PC-9 (cell line): ENCODE measurements around the gene TMEM139. TPM values are rescaled to one million over a fixed set of nuclear protein-coding genes. Genes with fewer than 3 reads are reported as not detected.

Source experiments
- BruUV-seq: library from RNA; stranded (reverse); fragments of 400-500 nt; replicated peaks from 2 replicates; lab custom pipeline; 2021; lab: Mats Ljungman, UMichigan
- CTCF ChIA-PET: fragments of 300-600 bp; sonication (Branson Sonifier 250); formaldehyde crosslinking; loops from one replicate; lab custom pipeline; 2022; ENCODE audit warnings: antibody characterized with exemption; lab: Charles Lee
- POLR2A ChIA-PET: fragments of 300-600 bp; sonication (Branson Sonifier 250); formaldehyde crosslinking; loops from one replicate; lab custom pipeline; 2022; ENCODE audit warnings: antibody characterized with exemption; ENCODE audit not compliant: unreplicated experiment; lab: Charles Lee
- DNase-seq, 2 experiments: peaks; one replicate each; pipeline versions ENCODE4 v3.0.0 to v3.0.0-alpha.2; 2015 to 2022; ENCODE audit warnings: mixed read lengths in 1 of 2
- H2AFZ ChIP-seq: fragments of 200-600 bp; sonication (generic); 2 replicates; pipeline ENCODE4 v1.8.1; 2017; ENCODE audit warnings: antibody characterized with exemption
- H3F3A ChIP-seq: fragments of 200-600 bp; sonication (generic); 2 replicates; pipeline ENCODE4 v1.8.1; 2017; ENCODE audit warnings: antibody characterized with exemption, mild to moderate bottlenecking, low read depth; ENCODE audit not compliant: insufficient read depth
- H3K27ac ChIP-seq: fragments of 200-600 bp; sonication (generic); 2 replicates; pipeline ENCODE4 v1.6.1; 2016; ENCODE audit warnings: mixed run types
- H3K27me3 ChIP-seq: fragments of 200-600 bp; sonication (generic); 2 replicates; pipeline ENCODE4 v1.6.1; 2016; ENCODE audit warnings: low read depth, mixed run types; ENCODE audit not compliant: insufficient read depth
- H3K36me3 ChIP-seq: fragments of 200-600 bp; sonication (generic); 2 replicates; pipeline ENCODE4 v1.6.1; 2016; ENCODE audit warnings: low read depth, mixed run types
- H3K4me1 ChIP-seq: fragments of 200-600 bp; sonication (generic); replicated peaks from 2 replicates; pipeline ENCODE4 v1.6.1; 2016; ENCODE audit warnings: mixed run types; ENCODE audit not compliant: insufficient read depth
- H3K4me2 ChIP-seq: fragments of 200-600 bp; sonication (generic); 2 replicates; pipeline ENCODE4 v1.6.1; 2017; ENCODE audit warnings: mixed run types
- H3K4me3 ChIP-seq: fragments of 200-600 bp; sonication (generic); 2 replicates; pipeline ENCODE4 v1.6.1; 2016; ENCODE audit warnings: mixed run types
- H3K79me2 ChIP-seq: fragments of 200-600 bp; sonication (generic); 2 replicates; pipeline ENCODE4 v1.6.1; 2017; ENCODE audit warnings: low read depth, mixed run types
- H3K9me2 ChIP-seq: fragments of 200-600 bp; sonication (generic); 2 replicates; pipeline ENCODE4 v1.8.1; 2017; ENCODE audit warnings: mild to moderate bottlenecking; ENCODE audit not compliant: insufficient read depth
- H3K9me3 ChIP-seq: fragments of 200-600 bp; sonication (generic); 2 replicates; pipeline ENCODE4 v1.8.1; 2016; ENCODE audit warnings: low read depth; ENCODE audit not compliant: insufficient read depth
- H4K20me1 ChIP-seq: fragments of 200-600 bp; sonication (generic); 2 replicates; pipeline ENCODE4 v1.8.1; 2017; ENCODE audit not compliant: insufficient read depth
- EZH2 ChIP-seq: fragments of 200-600 bp; sonication (generic); IDR thresholded peaks from 2 replicates; pipeline ENCODE4 v1.8.0; 2017; ENCODE audit warnings: antibody characterized with exemption, low read depth
- intact Hi-C: fragments of 100-400 bp; cut with micrococcal nuclease; formaldehyde crosslinking; loops from one replicate; pipeline ENCODE4 v1.10.0; 2022; ENCODE audit not compliant: unreplicated experiment
- total RNA-seq: library from RNA; stranded (reverse); gene quantifications from 2 replicates; pipeline ENCODE4 v1.2.3, GENCODE V29; 2021
- TF ChIP-seq, protein P1 (sequence below): fragments of 200-600 bp; sonication (generic); conservative IDR thresholded peaks from 2 replicates; pipeline ENCODE4 v1.6.1; 2017; ENCODE audit warnings: mixed run types, antibody characterized with exemption, mild to moderate bottlenecking, moderate library complexity

The TMEM139 gene
- total RNA-seq, 1 experiment from 2014 or later: 131 TPM

DNA sequence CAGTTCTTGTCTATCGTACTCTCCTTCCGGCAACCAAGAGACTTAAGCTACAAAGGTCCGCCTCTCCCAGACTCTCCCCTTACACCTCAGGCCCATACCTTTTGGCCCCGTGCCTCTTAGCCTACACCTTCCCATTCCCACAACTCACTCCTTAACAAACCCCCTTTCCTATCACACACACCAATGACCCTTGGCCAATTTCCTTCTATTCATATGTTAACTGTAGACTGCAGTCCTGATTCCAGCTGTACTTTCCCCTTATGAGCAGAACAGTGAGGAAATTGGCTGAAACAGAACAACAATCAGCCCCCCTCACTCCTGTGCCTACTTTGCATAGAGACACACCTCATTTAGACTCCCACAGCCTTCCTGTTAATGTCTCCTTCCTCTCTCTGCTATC lies 1.4 kb upstream of the TMEM139 start:
- Histone ChIP-seq H3K79me2 (peaks cover 23% of the 10 kb centered on the region), H3K27ac (no peak overlapping the region), H3K9me3 (no peaks in the 10 kb centered on the region; the same call in 1 of the 2 replicates), H2AFZ (no peak overlapping the region), H3K27me3 (no peaks in the 10 kb centered on the region), H3K4me1 (peaks cover 69% of the 10 kb centered on the region), H3K4me2 (no peak overlapping the region), H3F3A (peaks cover 59% of the 10 kb centered on the region), H4K20me1 (no peaks in the 10 kb centered on the region), H3K36me3 (peaks cover 19% of the 10 kb centered on the region), H3K4me3 (no peak overlapping the region), H3K9me2 (no peaks in the 10 kb centered on the region)
- ChIA-PET CTCF (interaction anchor here (0.7 kb wide), 1 partner anchor 36 kb away, joined by 3 read pairs; no protein-coding TSS in a partner anchor), POLR2A (no interaction called here)
- DNase-seq: no peak
- TF ChIP-seq, protein P1, sequence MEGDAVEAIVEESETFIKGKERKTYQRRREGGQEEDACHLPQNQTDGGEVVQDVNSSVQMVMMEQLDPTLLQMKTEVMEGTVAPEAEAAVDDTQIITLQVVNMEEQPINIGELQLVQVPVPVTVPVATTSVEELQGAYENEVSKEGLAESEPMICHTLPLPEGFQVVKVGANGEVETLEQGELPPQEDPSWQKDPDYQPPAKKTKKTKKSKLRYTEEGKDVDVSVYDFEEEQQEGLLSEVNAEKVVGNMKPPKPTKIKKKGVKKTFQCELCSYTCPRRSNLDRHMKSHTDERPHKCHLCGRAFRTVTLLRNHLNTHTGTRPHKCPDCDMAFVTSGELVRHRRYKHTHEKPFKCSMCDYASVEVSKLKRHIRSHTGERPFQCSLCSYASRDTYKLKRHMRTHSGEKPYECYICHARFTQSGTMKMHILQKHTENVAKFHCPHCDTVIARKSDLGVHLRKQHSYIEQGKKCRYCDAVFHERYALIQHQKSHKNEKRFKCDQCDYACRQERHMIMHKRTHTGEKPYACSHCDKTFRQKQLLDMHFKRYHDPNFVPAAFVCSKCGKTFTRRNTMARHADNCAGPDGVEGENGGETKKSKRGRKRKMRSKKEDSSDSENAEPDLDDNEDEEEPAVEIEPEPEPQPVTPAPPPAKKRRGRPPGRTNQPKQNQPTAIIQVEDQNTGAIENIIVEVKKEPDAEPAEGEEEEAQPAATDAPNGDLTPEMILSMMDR: no peak
- TF ChIP-seq EZH2: no peak
- intact Hi-C loops: no loop called here
- BruUV-seq: no TSS peak

DNA sequence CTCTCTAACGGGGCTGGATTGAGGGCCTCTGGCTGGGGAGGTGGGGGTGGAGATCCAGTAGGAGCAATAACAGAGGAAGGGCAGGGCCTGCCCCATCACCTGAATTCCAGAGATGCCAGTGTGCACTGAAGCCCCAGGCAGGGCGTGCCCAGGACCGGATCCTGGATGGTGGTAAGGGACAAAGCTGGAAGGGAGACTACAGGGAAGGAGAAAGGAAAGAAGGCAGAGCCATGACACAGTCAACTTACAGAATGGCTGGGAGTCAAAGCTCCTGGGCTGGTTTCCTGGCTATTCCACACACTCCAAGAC lies 666 bp downstream of the TMEM139 start:
- intact Hi-C loops: loop anchor here (1.0 kb wide), 2 partner anchors 22 to 37 kb away; partner anchors contain the start of gene GSTK1
- Histone ChIP-seq H3K9me2 (no peaks in the 10 kb centered on the region), H3K4me3 (peak overlapping the region; percentile 77), H3K27ac (peak overlapping the region; percentile 90), H3K79me2 (peaks cover 44% of the 10 kb centered on the region), H2AFZ (0 out of 2 replicates have a peak overlapping the region, but pooled peaks have one; percentile 58), H3K4me1 (peaks cover 62% of the 10 kb centered on the region), H3K4me2 (peak overlapping the region; percentile 91), H3K9me3 (no peaks in the 10 kb centered on the region; the same call in 1 of the 2 replicates), H3F3A (peaks cover 42% of the 10 kb centered on the region), H4K20me1 (no peaks in the 10 kb centered on the region), H3K27me3 (no peaks in the 10 kb centered on the region), H3K36me3 (peaks cover 23% of the 10 kb centered on the region)
- TF ChIP-seq, protein P1: no peak
- TF ChIP-seq EZH2: no peak
- ChIA-PET POLR2A (interaction anchor here (0.6 kb wide), 3 partner anchors 16 to 26 kb away, joined by 3 to 4 read pairs (median 3); partner anchors contain the start of gene GSTK1), CTCF (interaction anchor here (0.6 kb wide), 1 partner anchor 95 kb away, joined by 4 read pairs; no protein-coding TSS in a partner anchor)
- DNase-seq: peak; percentile 96
- BruUV-seq: no TSS peak

DNA sequence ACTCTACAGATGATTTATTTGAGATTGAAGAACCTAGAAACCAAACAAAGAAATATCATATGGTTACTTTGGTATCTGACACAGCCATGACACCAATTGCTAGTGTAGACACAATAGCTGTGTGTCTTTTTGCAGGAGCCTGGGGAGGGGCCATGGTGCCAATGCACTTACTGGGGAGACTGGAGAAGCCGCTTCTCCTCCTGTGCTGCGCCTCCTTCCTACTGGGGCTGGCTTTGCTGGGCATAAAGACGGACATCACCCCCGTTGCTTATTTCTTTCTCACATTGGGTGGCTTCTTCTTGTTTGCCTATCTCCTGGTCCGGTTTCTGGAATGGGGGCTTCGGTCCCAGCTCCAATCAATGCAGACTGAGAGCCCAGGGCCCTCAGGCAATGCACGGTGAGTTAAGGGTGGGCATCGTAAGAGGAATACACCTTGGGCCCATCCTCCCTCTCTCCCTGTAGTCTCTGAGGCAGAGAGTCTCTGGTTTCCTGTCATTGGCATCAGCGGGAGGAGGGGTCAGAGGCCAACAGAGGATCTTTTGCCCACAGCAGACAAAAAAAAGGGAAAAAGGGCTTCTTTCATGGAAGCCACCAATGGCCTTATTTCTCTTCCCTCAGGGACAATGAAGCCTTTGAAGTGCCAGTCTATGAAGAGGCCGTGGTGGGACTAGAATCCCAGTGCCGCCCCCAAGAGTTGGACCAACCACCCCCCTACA lies 1.2 kb downstream of the TMEM139 start:
- TF ChIP-seq EZH2: no peak
- TF ChIP-seq, protein P1: no peak
- intact Hi-C loops: loop anchor here (1.0 kb wide), 2 partner anchors 23 to 38 kb away; partner anchors contain the start of gene GSTK1
- no peaks in the 10 kb centered on the region for H3K9me2 ChIP-seq
- H2AFZ ChIP-seq: no peak overlapping the region
- peaks cover 63% of the 10 kb centered on the region for H3K4me1 ChIP-seq
- no peaks in the 10 kb centered on the region for H4K20me1 ChIP-seq
- CTCF ChIA-PET: interaction anchor here (0.6 kb wide), 1 partner anchor 94 kb away, joined by 4 read pairs; no protein-coding TSS in a partner anchor
- BruUV-seq: no TSS peak
- DNase-seq: no peak
- peaks cover 49% of the 10 kb centered on the region for H3K79me2 ChIP-seq
- peaks cover 38% of the 10 kb centered on the region for H3F3A ChIP-seq
- peaks cover 29% of the 10 kb centered on the region for H3K36me3 ChIP-seq
- H3K4me2 ChIP-seq: peak overlapping the region; percentile 91
- no peaks in the 10 kb centered on the region for H3K27me3 ChIP-seq
- peak overlapping the region; percentile 90 for H3K27ac ChIP-seq
- no peaks in the 10 kb centered on the region; the same call in 1 of the 2 replicates for H3K9me3 ChIP-seq
- peak overlapping the region; percentile 77 for H3K4me3 ChIP-seq
- POLR2A ChIA-PET: interaction anchor here (0.6 kb wide), 2 partner anchors 23 to 27 kb away, joined by 3 to 4 read pairs; partner anchors contain the start of gene GSTK1
